Uterus (tissue), 2 donors: ENCODE data around the gene RTF2.

Experiments used
- CTCF ChIP-seq, 4 experiments: fragments of 200-600 bp in 2 of 4; fragments of 450-650 bp in 2 of 4; sonication (generic) in 2 of 4; IDR thresholded peaks; one replicate each; pipeline ENCODE4 v1.5.1; 2016 to 2019; ENCODE audit warnings: antibody characterized with exemption in 4 of 4, mild to moderate bottlenecking in 2 of 4, moderate library complexity in 1 of 4
- POLR2A ChIP-seq, 2 donors: fragments of 450-650 bp; IDR thresholded peaks; one replicate each; pipeline ENCODE4 v1.6.1; 2016; ENCODE audit warnings: antibody characterized with exemption in 2 of 2, mild to moderate bottlenecking in 1 of 2, moderate library complexity in 1 of 2

GRCh38 chr20:56467968-56468315, 485 bp upstream of the RTF2 start:
- no peak for TF ChIP-seq CTCF (IDR thresholded peaks at IDR 0.05)
- no peak for TF ChIP-seq POLR2A (IDR thresholded peaks at IDR 0.05)
